Natural killer cell treated with Interleukin-12 subunit alpha and Interleukin-12 subunit beta and Interleukin-15 and Interleukin-18, amount 100 ng/mL, for 72 hours (primary cell): Measurements from ENCODE around the gene EML4. TPM values are rescaled to one million over a fixed set of nuclear protein-coding genes. Genes with fewer than 3 reads are reported as not detected.
"Not testable (repeated sequence)": the region's sequence is repeated elsewhere in the genome, so short reads cannot be mapped to it uniquely, and the experiment has no call there.

Source experiments
- ATAC-seq, 2 donors: fragments of 150-1000 bp; cut with Tn5 transposase in 1 of 2; sonication (Bioruptor Pico), chemical (Tn5 transposase) in 1 of 2; 2 replicates each; pipeline ENCODE4 v1.10.0; 2021
- DNase-seq: peaks from one replicate; pipeline ENCODE4 v3.0.0; 2022; ENCODE audit warnings: low spot score
- H3K27ac Mint-ChIP-seq, 2 donors: 1 replicate in 1 of 2; 2 replicates in 1 of 2; pipeline ENCODE4 v1.8.0; 2022; ENCODE audit warnings: mixed read lengths in 2 of 2, mild to moderate bottlenecking in 1 of 2, moderate library complexity in 1 of 2
- H3K27me3 Mint-ChIP-seq, 2 donors: 1 replicate in 1 of 2; 2 replicates in 1 of 2; pipeline ENCODE4 v1.8.0; 2022; ENCODE audit warnings: mixed read lengths in 2 of 2
- H3K36me3 Mint-ChIP-seq: one replicate; pipeline ENCODE4 v1.8.0; 2022; ENCODE audit warnings: mixed read lengths
- H3K4me1 Mint-ChIP-seq, 2 donors: 1 replicate in 1 of 2; 2 replicates in 1 of 2; pipeline ENCODE4 v1.8.0; 2022; ENCODE audit warnings: low read depth in 2 of 2, mixed read lengths in 2 of 2, mild to moderate bottlenecking in 1 of 2
- H3K4me3 Mint-ChIP-seq: one replicate; pipeline ENCODE4 v1.8.0; 2022; ENCODE audit warnings: mixed read lengths
- H3K9me3 Mint-ChIP-seq: 2 replicates; pipeline ENCODE4 v1.8.0; 2022; ENCODE audit warnings: mixed read lengths
- total RNA-seq, 2 donors: library from RNA; stranded (reverse); gene quantifications; one replicate each; pipeline ENCODE4 v1.2.3, GENCODE V29; 2022

The EML4 gene
- total RNA-seq, 2 donors from 2014 or later = 73.4 to 140 TPM

DNA sequence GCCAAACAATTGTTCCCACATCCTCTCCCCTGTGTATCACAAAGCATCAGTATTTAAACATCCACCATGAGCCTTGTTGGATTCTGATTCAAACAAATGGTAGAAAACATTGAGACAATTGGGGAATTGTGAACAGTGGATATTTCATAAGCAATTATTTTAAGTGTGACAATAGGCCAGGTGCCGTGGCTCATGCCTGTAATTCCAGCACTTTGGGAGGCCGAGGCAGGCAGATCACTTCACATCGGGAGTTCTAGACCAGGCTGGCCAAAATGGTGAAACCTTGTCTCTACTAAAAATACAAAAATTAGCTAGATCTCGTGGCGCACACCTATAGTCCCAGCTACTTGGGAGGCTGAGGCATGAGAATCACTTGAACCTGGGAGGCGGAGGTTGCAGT lies 165.7 kb downstream of the EML4 start:
- H3K27me3 Mint-ChIP-seq, ATAC-seq, DNase-seq, H3K4me3 Mint-ChIP-seq, H3K27ac Mint-ChIP-seq, H3K9me3 Mint-ChIP-seq: not testable (repeated sequence)
- H3K4me1 Mint-ChIP-seq = peaks cover 3 to 13% of the 10 kb centered on the region in 2 donors
- H3K36me3 Mint-ChIP-seq = peaks cover 42% of the 10 kb centered on the region

DNA sequence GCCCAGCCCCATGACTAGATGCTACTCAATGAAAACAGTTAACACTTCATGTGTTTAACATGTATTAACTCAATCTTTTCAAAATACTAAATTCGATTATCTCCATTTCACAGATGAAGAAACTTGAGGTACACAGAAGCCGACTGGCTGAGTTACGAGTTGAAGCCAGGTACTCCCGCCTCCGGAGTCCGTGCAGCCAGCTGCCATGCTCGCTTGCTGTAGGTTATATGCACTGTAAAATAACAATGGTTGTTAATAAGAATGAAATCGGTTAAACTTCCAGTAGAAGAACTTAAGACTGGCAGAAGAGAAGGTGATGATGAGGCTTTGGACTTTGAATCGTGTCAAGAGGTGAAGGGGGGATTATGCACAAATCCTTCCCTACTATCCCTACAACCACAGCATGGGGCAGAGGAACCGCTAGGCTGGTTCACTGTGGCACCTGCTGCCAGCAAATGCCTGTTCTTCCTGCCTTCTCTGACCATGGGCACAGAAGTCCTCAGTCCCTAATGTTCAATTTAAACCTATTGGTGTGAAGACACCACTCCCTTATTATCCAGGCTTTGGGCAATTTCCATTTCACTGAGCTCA lies 166.5 kb downstream of the EML4 start:
- DNase-seq (no peak), ATAC-seq (no peak)
- Mint-ChIP-seq H3K4me1 (peaks cover 11 to 20% of the 10 kb centered on the region in 2 donors), H3K27me3 (no peaks in the 10 kb centered on the region), H3K36me3 (peaks cover 41% of the 10 kb centered on the region), H3K27ac (no peak overlapping the region), H3K4me3 (no peak overlapping the region), H3K9me3 (no peaks in the 10 kb centered on the region)

DNA sequence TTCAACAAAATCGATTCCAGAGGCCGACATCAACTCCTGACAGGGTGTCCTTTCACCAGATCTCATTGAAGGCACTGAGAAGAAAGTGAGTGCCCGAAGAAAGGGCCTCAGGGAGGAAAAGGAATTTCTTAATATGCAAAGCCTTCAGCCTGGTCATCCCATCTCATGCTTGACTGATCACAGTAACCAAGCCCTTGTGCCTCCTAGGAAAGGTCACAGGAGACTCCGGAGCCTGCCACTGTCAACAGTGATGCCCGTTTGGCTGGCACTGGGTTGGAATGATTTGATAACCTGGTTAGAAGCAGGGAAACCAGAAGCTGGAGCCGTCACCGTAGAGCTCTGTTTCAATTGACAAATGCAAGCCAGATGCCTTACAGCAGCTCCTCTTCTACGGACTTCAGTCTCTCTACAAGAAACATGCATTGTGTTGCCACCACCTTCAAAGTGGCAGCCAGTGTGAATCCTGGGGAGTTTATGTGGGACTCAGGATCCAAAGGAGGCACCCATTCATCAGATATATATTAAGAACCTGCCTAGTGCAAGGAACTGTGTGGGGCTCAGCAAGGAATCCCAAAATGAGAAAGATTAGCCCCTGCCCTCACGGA lies 167.3 kb downstream of the EML4 start:
- Mint-ChIP-seq H3K9me3 (no peaks in the 10 kb centered on the region), H3K4me1 (peaks cover 15 to 21% of the 10 kb centered on the region in 2 donors), H3K36me3 (peaks cover 39% of the 10 kb centered on the region), H3K4me3 (no peak overlapping the region), H3K27ac (no peak overlapping the region), H3K27me3 (no peaks in the 10 kb centered on the region)
- DNase-seq (no peak), ATAC-seq (no peak)

DNA sequence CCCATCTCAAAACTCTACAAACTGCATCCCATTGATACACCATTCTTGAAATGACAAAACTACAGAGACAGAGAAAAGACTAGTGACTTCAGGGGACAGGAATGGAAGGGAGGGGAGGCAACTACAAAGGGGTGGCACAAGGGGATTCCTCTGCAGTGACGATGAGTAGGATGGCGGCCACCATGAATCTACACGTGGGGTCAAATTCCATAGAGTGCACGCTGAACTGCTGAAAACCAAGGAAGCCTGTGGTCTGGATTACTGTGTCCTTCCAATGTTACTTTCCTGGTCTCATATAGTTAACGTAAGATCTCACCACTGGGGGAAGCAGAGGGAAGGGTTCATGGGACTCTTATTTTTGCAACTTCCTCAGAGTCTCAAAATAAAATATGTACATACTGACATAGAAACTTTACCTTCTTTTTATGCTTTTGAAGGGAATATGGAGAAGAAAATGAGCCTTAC lies 168.2 kb downstream of the EML4 start:
- DNase-seq (no peak), ATAC-seq (no peak)
- H3K36me3 Mint-ChIP-seq = peaks cover 32% of the 10 kb centered on the region
- no peaks in the 10 kb centered on the region for H3K27me3 Mint-ChIP-seq
- H3K27ac Mint-ChIP-seq = no peak overlapping the region
- H3K4me1 Mint-ChIP-seq = peaks cover 22 to 25% of the 10 kb centered on the region in 2 donors
- H3K4me3 Mint-ChIP-seq = no peak overlapping the region
- H3K9me3 Mint-ChIP-seq = no peaks in the 10 kb centered on the region

DNA sequence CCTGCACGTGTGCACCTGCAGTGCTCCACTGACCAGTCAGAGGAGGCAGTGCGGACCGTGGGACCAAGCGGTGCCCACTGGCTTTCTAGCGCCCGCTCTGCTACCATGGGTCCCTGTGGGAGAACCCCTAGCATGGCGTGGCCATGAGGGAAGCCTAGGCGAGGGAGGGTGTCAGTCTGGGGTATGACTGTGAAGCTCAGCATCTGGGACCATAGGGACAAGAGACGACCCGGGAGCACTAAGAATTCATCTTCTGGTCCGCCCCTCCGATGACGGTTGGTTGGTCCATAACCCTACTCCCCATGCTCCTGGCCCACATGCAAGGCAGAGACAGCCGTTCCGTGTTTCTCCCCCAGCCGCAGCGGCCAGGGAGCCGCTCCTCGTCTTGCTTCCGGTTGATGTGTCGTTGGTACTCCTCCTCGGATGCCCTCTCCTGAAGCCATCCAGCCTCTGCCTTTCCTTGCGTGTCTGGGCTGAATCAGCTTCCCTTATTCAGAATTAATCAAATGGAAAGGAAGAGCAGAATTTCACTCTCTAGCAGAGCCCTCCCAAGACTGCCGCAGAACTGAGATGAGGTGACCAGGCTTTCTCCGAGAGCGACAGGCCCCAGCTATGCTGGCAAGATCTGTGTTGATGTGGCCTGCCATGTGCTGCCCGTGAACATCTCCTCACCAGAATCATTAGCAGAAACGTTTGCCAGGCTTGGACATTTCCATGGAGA lies 168.9 kb downstream of the EML4 start:
- DNase-seq (no peak), ATAC-seq (no peak)
- Mint-ChIP-seq H3K27ac (no peak overlapping the region), H3K9me3 (no peaks in the 10 kb centered on the region), H3K4me3 (no peak overlapping the region), H3K27me3 (no peaks in the 10 kb centered on the region), H3K4me1 (peaks cover 27% of the 10 kb centered on the region in 2 donors), H3K36me3 (peaks cover 26% of the 10 kb centered on the region)

DNA sequence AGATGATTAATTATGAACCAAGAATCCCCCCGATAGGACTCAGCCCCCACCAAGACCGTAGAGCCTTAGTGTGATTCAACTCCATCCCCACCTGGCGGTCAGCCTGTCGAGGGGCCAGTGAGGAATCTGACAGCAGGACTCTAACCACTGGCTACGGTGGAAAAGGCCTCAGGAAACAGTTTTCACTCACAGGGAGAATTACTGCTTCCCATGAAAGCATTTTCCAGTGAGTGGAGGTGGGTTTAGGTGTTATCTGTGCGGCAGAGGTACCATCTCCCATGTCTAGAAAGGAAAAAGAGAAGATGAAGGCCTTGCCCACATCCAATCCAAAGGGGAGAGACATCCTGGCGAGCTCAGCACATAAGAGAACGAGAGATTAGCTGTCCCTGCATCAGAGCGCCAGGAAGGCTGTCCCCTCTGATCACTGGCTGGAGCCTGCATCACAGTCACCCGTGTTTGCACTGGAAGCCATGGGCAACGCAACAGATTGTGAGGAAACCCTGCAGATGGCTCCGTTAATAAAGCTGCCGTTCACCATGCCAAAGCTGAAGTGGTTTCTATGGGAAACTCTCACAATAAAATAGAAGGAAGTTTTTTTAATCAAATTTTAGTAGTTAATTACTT lies 169.5 kb downstream of the EML4 start:
- H3K9me3 Mint-ChIP-seq = no peaks in the 10 kb centered on the region
- H3K27me3 Mint-ChIP-seq = no peaks in the 10 kb centered on the region
- no peak overlapping the region for H3K27ac Mint-ChIP-seq
- peaks cover 31 to 32% of the 10 kb centered on the region in 2 donors for H3K4me1 Mint-ChIP-seq
- H3K36me3 Mint-ChIP-seq = peaks cover 24% of the 10 kb centered on the region
- no peak overlapping the region for H3K4me3 Mint-ChIP-seq
- DNase-seq (no peak), ATAC-seq (no peak)

DNA sequence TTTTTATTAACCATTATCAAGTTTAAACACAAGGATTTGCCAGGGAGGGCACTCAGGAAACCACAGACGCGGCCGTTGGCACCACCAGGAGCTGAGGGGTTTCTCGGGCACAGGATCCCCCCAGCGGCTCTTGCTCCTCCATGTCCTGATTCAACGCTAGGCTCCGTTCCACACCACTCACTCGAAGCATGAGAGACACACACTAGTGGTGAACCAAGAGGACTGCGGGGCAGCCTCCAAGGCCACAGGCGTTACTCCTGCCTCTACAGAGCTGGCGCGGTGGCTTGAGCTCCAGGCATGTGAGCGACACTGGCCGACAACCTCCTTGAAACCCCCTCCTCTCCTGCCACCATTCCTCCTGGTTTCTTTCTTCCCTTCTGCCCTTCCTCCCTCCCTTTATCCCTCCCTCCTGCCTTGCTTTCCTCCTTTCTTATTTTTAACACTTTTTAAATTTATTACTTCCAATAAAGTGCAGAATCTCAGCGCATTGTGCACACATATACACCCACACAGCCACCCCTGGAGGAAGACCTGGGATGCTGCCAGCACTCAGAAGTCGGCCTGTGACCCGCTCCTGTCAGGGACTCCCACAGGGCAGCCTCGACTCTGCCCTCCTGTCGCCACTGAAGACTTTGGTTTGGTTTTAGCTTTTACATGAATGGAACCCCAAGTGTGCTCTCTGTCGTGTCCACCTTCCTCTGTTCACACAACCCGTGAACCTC lies 170.2 kb downstream of the EML4 start:
- H3K27ac Mint-ChIP-seq = peak overlapping the region; percentile 1 to 42
- no peak overlapping the region for H3K4me3 Mint-ChIP-seq
- no peaks in the 10 kb centered on the region for H3K9me3 Mint-ChIP-seq
- H3K4me1 Mint-ChIP-seq = peaks cover 31 to 34% of the 10 kb centered on the region in 2 donors
- H3K36me3 Mint-ChIP-seq = peaks cover 23% of the 10 kb centered on the region
- ATAC-seq (no peak), DNase-seq (no peak)
- H3K27me3 Mint-ChIP-seq = no peaks in the 10 kb centered on the region

DNA sequence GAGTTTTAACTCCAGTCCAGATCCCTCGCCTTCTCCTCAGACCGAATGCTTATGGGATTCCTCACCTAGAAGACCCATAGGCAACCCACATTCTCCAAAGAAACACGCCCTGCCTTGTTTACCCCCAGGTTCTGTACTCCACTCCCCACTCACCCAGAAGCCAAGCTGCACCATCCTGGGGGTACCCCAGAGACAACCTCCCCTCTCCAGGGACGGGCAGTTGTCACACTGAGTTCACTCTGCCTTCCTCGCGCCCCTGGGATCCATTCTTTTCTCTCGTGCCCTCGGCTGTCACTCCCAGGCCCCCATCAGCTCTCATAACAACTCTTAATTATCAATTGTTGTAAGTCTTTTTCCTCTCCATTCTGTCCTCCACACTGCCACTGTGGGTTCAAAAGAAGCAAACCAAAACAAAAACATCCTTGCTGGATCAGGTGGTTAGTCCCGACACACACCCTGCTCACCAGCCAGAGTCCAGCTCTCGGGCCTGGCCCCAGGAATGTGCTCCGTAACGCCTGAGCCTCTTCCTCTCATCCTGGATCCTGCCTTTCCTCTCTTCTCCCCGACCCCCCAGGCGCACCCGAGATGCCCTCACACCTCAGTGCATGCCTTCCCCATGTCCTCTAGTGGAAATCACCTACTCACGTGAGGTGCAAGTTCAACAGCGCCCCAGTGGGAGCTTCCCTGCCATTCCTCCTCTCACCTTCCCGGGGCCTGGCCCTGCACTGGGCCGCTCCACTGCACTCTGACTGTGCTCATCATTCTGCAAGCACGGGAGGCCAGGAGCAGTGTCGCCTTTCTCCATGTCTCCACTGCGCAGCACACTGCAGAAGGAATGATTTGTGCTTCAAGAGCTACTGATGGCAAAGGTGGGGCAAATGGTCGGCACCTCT lies 171.1 kb downstream of the EML4 start:
- Mint-ChIP-seq H3K27ac (peak overlapping the region; percentile 1 to 42), H3K27me3 (no peaks in the 10 kb centered on the region), H3K4me3 (no peak overlapping the region), H3K36me3 (peaks cover 23% of the 10 kb centered on the region), H3K9me3 (no peaks in the 10 kb centered on the region), H3K4me1 (peaks cover 31 to 34% of the 10 kb centered on the region in 2 donors)
- ATAC-seq (no peak), DNase-seq (no peak)

DNA sequence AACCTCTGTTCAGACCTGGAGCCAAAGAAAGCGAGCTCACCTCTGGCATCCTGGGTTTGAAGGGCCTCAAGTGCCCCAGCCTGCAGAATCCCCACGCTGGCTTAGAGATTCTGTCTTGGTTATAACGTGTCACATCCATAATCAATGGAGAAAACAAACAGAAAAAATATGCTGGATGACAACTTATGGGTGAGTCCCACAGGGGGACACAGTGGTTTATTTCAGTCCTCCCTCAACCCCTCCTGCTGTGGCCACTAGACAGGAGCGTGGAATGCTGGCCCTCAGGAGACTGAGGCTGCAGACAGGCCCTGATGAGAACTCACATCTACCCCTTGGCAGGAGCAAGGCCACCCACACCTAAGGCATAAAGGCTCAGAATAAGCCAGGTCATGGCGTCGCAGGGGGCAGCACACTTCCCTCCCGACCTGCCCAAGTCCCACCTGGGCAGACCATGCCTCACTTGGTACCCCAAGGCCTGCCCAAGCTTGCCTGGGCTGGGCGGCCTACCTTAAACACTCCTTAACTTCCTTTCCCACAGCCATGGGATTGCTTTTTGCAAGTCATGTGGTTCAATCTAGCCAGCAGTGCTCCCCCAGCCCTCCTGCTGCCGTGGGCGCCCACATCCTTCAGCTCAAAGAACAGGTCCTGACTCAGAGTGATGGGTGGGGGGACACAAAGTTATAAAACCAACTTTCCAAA lies 171.9 kb downstream of the EML4 start:
- no peaks in the 10 kb centered on the region for H3K27me3 Mint-ChIP-seq
- H3K4me1 Mint-ChIP-seq = peaks cover 31 to 34% of the 10 kb centered on the region in 2 donors
- H3K9me3 Mint-ChIP-seq = no peaks in the 10 kb centered on the region
- ATAC-seq (no peak), DNase-seq (no peak)
- H3K4me3 Mint-ChIP-seq = no peak overlapping the region
- H3K36me3 Mint-ChIP-seq = peaks cover 20% of the 10 kb centered on the region
- H3K27ac Mint-ChIP-seq = peak overlapping the region in 1 of 2 donors; percentile 17

DNA sequence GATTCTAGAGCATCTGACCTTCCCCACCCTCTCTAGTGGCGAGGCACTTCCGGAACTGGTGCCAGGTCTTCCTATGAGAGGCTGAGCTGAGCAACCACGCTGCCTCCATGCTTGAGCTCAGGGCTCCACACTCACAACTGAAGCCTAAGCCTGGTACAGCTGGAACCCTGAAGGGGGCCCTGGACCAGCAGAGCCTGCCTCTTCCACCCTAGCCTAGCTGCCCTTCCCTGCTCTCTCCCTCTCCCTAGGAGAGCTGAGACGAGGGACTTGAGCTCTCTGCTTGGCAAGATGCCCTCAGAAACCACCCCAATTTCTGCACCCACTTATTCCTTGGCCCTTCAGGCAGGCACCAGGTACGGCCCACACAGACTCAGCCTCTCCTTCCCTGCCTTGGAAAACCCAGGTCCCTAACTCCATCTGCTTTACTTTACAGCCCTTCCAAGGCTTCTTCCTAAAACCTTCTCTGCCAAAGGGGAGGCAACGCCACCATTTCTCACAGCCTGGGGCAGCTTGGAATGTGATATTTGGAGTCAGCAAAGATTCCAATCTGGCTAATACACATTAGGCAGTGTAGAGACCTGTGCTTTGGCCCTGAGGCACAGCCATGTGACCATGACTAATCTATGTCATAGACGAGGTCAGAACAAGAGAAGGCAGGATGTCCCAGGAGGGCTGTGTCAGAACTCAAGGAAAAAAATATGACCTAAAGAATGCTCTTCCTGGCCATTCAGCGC lies 173.1 kb downstream of the EML4 start:
- Mint-ChIP-seq H3K27me3 (no peaks in the 10 kb centered on the region), H3K4me3 (no peak overlapping the region), H3K27ac (peak overlapping the region; percentile 17 to 86), H3K36me3 (peaks cover 10% of the 10 kb centered on the region), H3K4me1 (peaks cover 34% of the 10 kb centered on the region in 2 donors), H3K9me3 (no peaks in the 10 kb centered on the region)
- no peak for DNase-seq
- ATAC-seq = peak; percentile 20 to 79

DNA sequence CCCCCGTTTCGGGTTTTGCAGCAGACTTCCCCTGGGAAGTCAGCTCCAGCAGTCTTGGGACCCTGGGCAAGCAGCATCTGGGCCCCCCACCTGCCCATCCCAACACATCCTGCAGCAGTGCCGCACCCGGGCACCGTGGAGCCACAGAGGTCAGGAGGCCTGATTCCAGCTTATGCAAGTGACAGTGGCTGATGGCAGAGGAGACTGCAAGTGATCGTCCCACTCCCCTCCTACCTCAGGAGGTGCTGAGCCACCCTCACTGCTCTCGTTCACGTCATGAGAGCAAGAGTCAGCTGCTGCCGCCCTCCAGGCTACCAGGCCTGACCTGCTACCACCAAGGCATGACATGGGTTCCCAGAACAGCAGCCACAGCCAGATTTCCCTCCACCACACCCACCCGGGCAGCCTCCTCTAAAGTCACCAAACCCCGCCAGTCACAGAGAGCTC lies 173.7 kb downstream of the EML4 start:
- Mint-ChIP-seq H3K4me3 (no peak overlapping the region), H3K36me3 (peaks cover 5% of the 10 kb centered on the region), H3K4me1 (peaks cover 31 to 34% of the 10 kb centered on the region in 2 donors), H3K9me3 (no peaks in the 10 kb centered on the region), H3K27ac (peak overlapping the region; percentile 17 to 86), H3K27me3 (no peaks in the 10 kb centered on the region)
- DNase-seq (no peak), ATAC-seq (no peak)

DNA sequence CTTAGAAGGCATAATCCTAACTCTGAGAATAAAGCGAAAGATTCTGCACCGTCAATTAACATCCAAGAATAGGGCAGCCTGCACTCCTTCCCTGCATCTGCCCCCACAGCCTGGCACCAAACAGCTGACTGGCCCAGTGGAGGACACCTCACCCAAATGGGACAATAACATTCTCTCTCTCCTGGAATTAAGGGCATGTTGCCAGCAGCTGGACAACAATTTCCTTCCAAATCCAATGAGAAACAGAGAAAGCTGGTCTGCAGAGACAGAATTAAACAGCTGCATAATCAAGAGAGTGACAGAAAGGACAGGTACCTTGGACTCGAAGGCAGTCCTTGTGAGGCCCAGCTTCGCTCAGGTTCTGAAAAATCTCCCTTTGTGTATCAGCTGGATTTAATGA lies 176.8 kb downstream of the EML4 start:
- no peaks in the 10 kb centered on the region for H3K27me3 Mint-ChIP-seq
- DNase-seq (no peak), ATAC-seq (no peak)
- H3K9me3 Mint-ChIP-seq = no peaks in the 10 kb centered on the region
- H3K4me1 Mint-ChIP-seq = peaks cover 20 to 22% of the 10 kb centered on the region in 2 donors
- H3K27ac Mint-ChIP-seq = no peak overlapping the region
- H3K4me3 Mint-ChIP-seq = no peak overlapping the region
- peaks cover 5% of the 10 kb centered on the region for H3K36me3 Mint-ChIP-seq
